Thoracic aorta (tissue), 2 donors: Measurements from ENCODE around the gene MLIP. TPM values are rescaled to one million over a fixed set of nuclear protein-coding genes. Genes with fewer than 3 reads are reported as not detected.
"Not testable (repeated sequence)": the region's sequence is repeated elsewhere in the genome, so short reads cannot be mapped to it uniquely, and the experiment has no call there.

Experiments
- ATAC-seq: fragments of 150-250 bp; one replicate; pipeline ENCODE4 v1.8.0; 2017; ENCODE audit warnings: low read depth; ENCODE audit not compliant: insufficient number of reproducible peaks, low FRiP score
- DNase-seq: peaks from one replicate; pipeline ENCODE4 v3.0.0-alpha.2; 2020; ENCODE audit warnings: low spot score
- H3K27ac ChIP-seq, 2 donors: fragments of 200-600 bp; sonication (generic); 1 replicate in 1 of 2; 2 replicates in 1 of 2; pipeline ENCODE4 v1.5.1; 2016; ENCODE audit warnings: mild to moderate bottlenecking in 2 of 2, moderate library complexity in 2 of 2
- H3K27me3 ChIP-seq: fragments of 200-600 bp; sonication (generic); replicated peaks from 2 replicates; pipeline ENCODE4 v1.6.0; 2016; ENCODE audit warnings: mild to moderate bottlenecking; ENCODE audit not compliant: insufficient read depth
- H3K36me3 ChIP-seq: fragments of 200-600 bp; sonication (generic); one replicate; pipeline ENCODE4 v1.5.1; 2016
- H3K4me1 ChIP-seq, 2 donors: fragments of 200-600 bp; sonication (generic); 1 replicate in 1 of 2; 2 replicates in 1 of 2; pipeline versions ENCODE4 v1.5.1 to v1.6.0; 2016; ENCODE audit warnings: low read depth in 2 of 2, mild to moderate bottlenecking in 1 of 2; ENCODE audit not compliant: control insufficient read depth in 1 of 2
- H3K4me3 ChIP-seq: fragments of 200-600 bp; sonication (generic); 2 replicates; pipeline ENCODE4 v1.5.1; 2016; ENCODE audit warnings: mild to moderate bottlenecking
- H3K9me3 ChIP-seq: fragments of 200-600 bp; sonication (generic); 2 replicates; pipeline ENCODE4 v1.5.1; 2016
- CTCF ChIP-seq: fragments of 200-600 bp; sonication (generic); IDR thresholded peaks from one replicate; pipeline ENCODE4 v1.5.1; 2019; ENCODE audit warnings: antibody characterized with exemption
- total RNA-seq, 2 donors: library from RNA; depleted of rRNA; stranded (reverse); fragments of >200 nt; gene quantifications; one replicate each; pipeline versions ENCODE4 v1.1.0 to v1.2.3, GENCODE V29; 2016

The MLIP gene
- total RNA-seq, 2 donors from 2014 or later = 1.8 TPM; not detected in 1

- no peak for TF ChIP-seq CTCF
- Histone ChIP-seq H3K27ac (no peak overlapping the region), H3K36me3 (no peaks in the 10 kb centered on the region), H3K4me1 (no peaks in the 10 kb centered on the region), H3K9me3 (no peaks in the 10 kb centered on the region), H3K4me3 (no peak overlapping the region), H3K27me3 (no peaks in the 10 kb centered on the region)
- DNase-seq (no peak), ATAC-seq (no peak)
Observed at GRCh38 chr6:54206510-54206909, 95.3 kb downstream of the MLIP start.

GRCh38 chr6:54209983-54210382 is 98.7 kb downstream of the MLIP start:
- DNase-seq, H3K36me3 ChIP-seq, H3K4me3 ChIP-seq, H3K9me3 ChIP-seq, H3K4me1 ChIP-seq, H3K27me3 ChIP-seq, ATAC-seq, H3K27ac ChIP-seq: not testable (repeated sequence)

- ATAC-seq (no peak), DNase-seq (no peak)
- Histone ChIP-seq H3K9me3 (no peaks in the 10 kb centered on the region), H3K27ac (no peak overlapping the region), H3K36me3 (no peaks in the 10 kb centered on the region), H3K27me3 (no peaks in the 10 kb centered on the region), H3K4me1 (no peaks in the 10 kb centered on the region), H3K4me3 (no peak overlapping the region)
- no peak for TF ChIP-seq CTCF
Observed at GRCh38 chr6:54214286-54214685, 103.0 kb downstream of the MLIP start.

- Histone ChIP-seq H3K27me3 (no peaks in the 10 kb centered on the region), H3K4me3 (no peak overlapping the region), H3K27ac (no peak overlapping the region), H3K36me3 (no peaks in the 10 kb centered on the region), H3K9me3 (no peaks in the 10 kb centered on the region), H3K4me1 (no peaks in the 10 kb centered on the region)
- DNase-seq = no peak
- no peak for ATAC-seq
- TF ChIP-seq CTCF = no peak
Observed at GRCh38 chr6:54216336-54216735, 105.1 kb downstream of the MLIP start.

DNA sequence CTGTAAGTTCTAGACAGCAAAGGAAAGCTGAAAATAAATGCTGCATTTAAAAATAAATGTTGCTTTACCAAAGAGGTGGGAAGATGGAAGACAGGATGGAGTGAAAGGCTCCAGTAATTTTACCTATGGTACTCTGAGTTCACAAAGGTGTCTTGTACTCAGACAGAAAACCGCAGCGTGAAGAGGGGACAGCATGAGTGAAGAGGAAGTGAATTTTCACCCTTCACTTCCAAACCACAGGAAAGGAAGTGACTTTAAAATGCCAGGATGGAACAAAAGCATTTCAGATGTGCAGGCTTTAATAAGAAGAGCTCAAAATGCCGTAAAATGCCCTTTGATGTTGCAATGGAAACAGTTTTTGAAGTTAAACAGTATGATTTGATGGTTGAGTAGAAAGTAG is 105.8 kb downstream of the MLIP start:
- no peaks in the 10 kb centered on the region for H3K9me3 ChIP-seq
- no peaks in the 10 kb centered on the region for H3K36me3 ChIP-seq
- no peaks in the 10 kb centered on the region for H3K4me1 ChIP-seq
- H3K27ac ChIP-seq = no peak overlapping the region
- ATAC-seq = no peak
- H3K4me3 ChIP-seq = no peak overlapping the region
- DNase-seq = no peak
- H3K27me3 ChIP-seq = no peaks in the 10 kb centered on the region
- no peak for TF ChIP-seq CTCF

GRCh38 chr6:54222217-54222616 is 111.0 kb downstream of the MLIP start:
- no peak overlapping the region for H3K4me3 ChIP-seq
- no peaks in the 10 kb centered on the region for H3K4me1 ChIP-seq
- DNase-seq (no peak), ATAC-seq (no peak)
- no peaks in the 10 kb centered on the region for H3K9me3 ChIP-seq
- H3K36me3 ChIP-seq = no peaks in the 10 kb centered on the region
- H3K27ac ChIP-seq = no peak overlapping the region
- no peak for TF ChIP-seq CTCF
- no peaks in the 10 kb centered on the region for H3K27me3 ChIP-seq
